Fibroblast of the conjunctiva (primary cell): Measurements from ENCODE around the gene TGM6.

Experiments
- DNase-seq: peaks from one replicate; pipeline ENCODE4 v3.0.0-alpha.2; 2010; ENCODE audit warnings: low read depth

The TGM6 gene

DNA sequence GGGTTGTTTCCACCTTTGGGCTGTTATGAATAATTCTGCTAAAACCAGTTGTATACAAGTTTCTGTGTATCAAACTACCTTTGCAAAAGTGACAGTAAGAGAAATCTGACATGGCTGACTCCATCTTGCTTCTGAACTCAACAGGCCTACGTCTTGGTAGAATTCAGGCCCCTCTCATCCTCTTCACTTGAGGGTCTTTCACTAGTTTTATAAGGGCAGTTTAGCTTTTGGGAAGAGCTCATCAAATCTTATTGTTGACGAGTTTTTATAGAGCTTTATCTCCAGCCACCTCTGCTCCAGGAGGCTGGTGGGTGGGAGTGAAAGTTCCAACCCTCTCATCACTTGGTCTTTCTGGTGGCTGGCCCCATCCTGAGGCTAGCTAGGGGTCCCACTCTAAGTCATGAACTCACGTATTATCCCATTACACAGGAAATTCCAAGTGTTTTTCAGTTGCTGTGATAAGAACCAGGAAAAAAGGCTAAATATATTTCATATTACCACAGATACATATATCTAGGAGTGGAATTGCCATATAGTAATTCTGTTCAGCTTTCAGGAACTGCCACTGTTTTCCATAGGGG lies 78.3 kb downstream of the TGM6 start:
- DNase-seq = no peak

GRCh38 chr20:2459981-2460751 lies 79.5 kb downstream of the TGM6 start:
- DNase-seq = no peak

DNA sequence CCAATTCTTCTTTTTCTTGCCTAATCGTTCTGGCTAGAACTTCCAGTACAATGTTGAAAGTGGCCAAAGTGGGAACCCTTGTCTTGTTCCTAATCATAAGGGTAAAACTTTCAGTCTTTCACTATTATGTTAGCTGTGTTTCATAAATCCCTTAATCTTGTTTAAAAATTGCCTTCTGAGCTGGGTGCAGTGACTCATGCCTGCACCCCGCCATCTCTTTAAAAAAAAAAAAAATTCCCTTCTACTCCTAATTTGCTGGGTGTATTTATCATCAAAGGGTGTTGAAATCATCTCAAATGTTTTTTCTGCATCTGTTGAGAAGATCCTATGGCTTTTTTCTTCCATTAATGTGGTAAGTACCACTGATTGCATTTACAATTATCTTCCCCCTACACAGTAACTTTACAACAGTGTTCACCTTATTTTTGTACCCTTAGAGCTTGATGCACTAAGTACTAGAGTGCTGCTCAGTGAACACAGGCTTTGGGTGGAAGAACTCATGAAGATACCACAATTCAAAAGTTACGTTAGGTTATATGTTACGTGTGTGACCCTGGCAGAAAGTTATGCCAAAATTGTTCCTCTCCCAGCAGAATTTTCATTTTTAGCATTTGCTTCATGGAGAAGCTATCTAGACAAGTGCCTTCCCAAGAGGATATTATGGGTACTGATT lies 80.2 kb downstream of the TGM6 start:
- peak; percentile 36 for DNase-seq

DNA sequence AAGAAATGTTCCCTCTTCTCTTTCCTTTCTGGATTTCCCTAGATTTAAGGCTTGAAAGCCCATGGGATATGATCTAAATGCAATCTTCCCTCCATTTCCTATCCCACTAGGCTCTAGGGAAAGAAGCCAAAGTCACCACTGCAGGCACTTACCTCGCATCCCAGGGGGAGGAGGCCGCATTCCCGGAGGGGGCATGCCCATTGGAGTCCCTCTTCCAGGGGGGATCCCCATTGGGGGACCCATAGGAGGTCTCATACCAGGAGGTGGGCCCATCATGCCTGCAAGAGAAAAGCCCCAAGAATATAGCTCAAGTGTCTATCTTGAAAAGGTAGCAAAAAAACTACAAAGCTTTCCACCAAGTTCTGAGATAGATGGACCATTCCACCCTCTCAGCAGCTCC lies 81.8 kb downstream of the TGM6 start:
- DNase-seq = no peak

DNA sequence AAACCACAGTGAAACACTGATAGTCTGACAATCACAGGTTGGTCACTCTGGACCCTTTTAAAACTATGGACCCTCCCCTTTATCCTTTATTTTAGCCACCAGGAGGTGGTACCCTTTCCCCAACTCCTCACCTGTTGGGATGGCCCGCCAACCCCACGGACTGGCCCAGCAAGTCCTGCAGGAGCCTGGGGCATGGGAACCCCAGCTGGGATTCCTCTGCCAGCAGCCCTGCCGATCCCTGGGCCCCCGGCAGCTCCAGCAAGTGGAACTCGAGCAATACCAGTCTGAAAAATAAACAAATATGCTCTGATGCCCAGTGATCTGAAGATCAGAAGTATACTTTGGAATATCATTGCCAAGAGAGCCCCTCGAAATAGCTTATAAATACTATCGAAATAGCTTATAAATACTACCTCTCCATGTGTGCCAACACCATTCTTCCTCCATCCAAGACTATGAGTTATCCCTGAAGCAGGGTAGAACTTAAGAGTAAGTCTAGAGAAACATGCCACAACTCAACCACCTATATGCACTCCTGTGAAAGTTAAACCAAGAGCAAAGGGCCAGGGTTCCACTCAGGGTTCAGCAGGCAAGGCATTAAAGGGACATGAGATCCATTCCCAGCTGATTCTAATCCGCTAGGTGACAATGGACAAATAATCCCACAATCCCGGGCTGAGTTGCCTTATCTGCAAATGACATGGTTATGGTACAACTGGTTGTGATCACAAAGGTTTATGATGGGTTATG lies 83.1 kb downstream of the TGM6 start:
- no peak for DNase-seq

DNA sequence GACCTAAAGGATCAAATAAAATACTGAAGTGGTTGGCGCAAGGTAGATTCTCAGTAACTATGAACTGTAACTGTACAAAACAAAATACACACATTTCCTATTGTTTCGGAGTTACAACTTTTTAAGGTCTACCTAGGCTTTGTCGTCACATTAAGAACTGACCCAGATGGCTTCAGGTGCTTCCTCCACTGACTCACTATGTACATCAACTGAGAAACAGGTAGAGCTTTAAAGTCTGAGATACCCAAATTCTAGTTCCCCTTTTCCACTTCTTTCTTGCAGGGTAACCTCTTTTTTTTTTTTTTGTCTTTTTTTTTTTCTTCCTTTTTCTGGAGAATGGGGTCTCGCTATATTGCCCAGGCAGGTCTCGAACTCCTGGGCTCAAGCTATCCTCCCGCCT lies 84.4 kb downstream of the TGM6 start:
- no peak for DNase-seq

DNA sequence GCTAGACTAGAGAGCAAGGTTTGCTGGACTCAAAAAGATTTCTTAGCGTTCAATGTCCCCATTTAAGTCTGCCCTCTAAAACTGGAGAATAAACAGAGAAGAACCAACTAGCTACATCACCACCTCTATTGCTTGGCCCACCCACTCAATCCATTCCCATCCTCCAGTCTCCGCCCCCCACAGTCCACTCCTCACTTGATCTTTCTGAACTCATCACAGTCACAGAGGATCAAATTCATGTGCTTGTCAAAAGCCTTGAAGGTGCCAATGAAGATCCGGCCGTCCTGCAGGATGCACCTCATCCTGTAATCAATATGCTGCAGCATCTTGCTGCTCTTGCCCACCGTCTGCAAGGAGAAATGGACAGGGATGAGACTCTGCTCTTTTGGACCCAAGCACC lies 86.7 kb downstream of the TGM6 start:
- no peak for DNase-seq

- no peak for DNase-seq
These were observed 88.1 kb downstream of the TGM6 start for GRCh38 chr20:2468581-2469407.

DNA sequence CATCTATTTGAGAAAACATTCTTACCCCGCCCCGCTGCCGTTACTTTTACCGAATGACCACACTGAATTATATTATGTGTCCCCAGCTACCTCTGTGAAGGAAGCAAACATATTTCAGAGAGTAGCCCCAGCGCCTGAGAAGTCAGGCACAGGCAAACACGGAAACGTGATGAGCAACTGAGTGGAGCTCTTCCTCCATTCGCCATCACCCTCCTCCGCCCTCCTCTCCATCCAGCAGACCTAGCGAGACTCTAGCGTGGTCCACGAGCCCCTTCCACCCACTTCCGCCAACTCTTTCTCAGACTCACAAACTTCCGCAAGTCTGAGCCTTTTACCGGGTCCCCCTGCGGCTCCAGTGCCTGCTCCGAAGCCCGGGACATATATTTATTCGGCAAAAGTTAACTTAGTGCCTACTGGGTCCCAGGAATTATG lies 89.3 kb downstream of the TGM6 start:
- DNase-seq = no peak

- DNase-seq = peak; percentile 98
These were observed 89.9 kb downstream of the TGM6 start, which contains the start of gene SNRPB for GRCh38 chr20:2470423-2471193. SNRPB (minus strand) TSS chr20:2470789; CDS start chr20:2470690, 99 bp downstream.

- DNase-seq = no peak
These were observed 92.8 kb downstream of the TGM6 start for GRCh38 chr20:2473516-2473915.

- DNase-seq = no peak
These were observed 95.4 kb downstream of the TGM6 start for GRCh38 chr20:2475850-2476741.

- no peak for DNase-seq
These were observed 96.3 kb downstream of the TGM6 start for GRCh38 chr20:2476742-2477615.

DNA sequence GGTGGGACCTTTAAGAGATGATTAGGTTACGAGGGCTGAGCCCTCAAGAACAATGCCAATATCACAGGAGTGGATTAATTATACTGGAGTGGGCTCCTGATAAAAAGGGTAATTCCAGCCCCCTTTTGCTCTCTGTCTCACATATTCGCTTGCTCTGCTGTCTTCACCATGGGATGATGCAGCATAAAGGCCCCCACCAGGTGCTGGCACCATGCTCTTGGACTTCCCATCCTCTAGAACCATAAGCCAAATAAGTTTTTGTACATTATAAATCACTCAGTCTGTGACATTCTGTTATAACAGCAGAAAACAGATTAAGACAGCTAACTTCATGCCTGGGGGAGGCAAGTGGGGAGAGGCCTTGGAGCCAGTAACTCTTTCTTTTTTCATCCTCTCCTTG lies 99.7 kb downstream of the TGM6 start:
- DNase-seq = no peak
